Smooth muscle cell (in vitro differentiated cells): ENCODE data around the gene KAT6B. TPM values are rescaled to one million over a fixed set of nuclear protein-coding genes. Genes with fewer than 3 reads are reported as not detected.

ENCODE experiments used
- DNase-seq: peaks from one replicate; lab custom pipeline; 2025; ENCODE audit not compliant: unreplicated experiment; lab: John Stamatoyannopoulos, UW
- H2AFZ ChIP-seq: fragments of 200-600 bp; sonication (generic); 2 replicates; pipeline ENCODE4 v1.6.0; 2016; ENCODE audit warnings: antibody characterized with exemption, low read depth, mild to moderate bottlenecking
- H3F3A ChIP-seq: fragments of 200-600 bp; sonication (generic); 2 replicates; pipeline ENCODE4 v1.6.0; 2017; ENCODE audit warnings: antibody characterized with exemption, low read depth
- H3K27ac ChIP-seq: fragments of 200-600 bp; sonication (generic); 2 replicates; pipeline ENCODE4 v1.5.1; 2016; ENCODE audit warnings: low read depth, mild to moderate bottlenecking
- H3K27me3 ChIP-seq: fragments of 200-600 bp; sonication (generic); 2 replicates; pipeline ENCODE4 v1.6.1; 2016; ENCODE audit warnings: low read depth, mild to moderate bottlenecking
- H3K36me3 ChIP-seq: fragments of 200-600 bp; sonication (generic); 2 replicates; pipeline ENCODE4 v1.5.1; 2016; ENCODE audit warnings: low read depth
- H3K4me1 ChIP-seq: fragments of 200-600 bp; sonication (generic); 2 replicates; pipeline ENCODE4 v1.5.1; 2016; ENCODE audit warnings: low read depth
- H3K4me2 ChIP-seq: fragments of 200-600 bp; sonication (generic); 2 replicates; pipeline ENCODE4 v1.6.0; 2016; ENCODE audit warnings: mild to moderate bottlenecking
- H3K4me3 ChIP-seq: fragments of 200-600 bp; sonication (generic); 2 replicates; pipeline ENCODE4 v1.5.1; 2016; ENCODE audit warnings: mild to moderate bottlenecking
- H3K79me2 ChIP-seq: fragments of 200-600 bp; sonication (generic); 2 replicates; pipeline ENCODE4 v1.6.0; 2016; ENCODE audit warnings: low read depth, mild to moderate bottlenecking
- H3K9ac ChIP-seq: fragments of 200-600 bp; sonication (generic); 2 replicates; pipeline ENCODE4 v1.6.0; 2016; ENCODE audit warnings: low read depth
- H3K9me3 ChIP-seq: fragments of 200-600 bp; sonication (generic); replicated peaks from 2 replicates; pipeline ENCODE4 v1.5.1; 2016; ENCODE audit warnings: low read depth
- H4K20me1 ChIP-seq: fragments of 200-600 bp; sonication (generic); 2 replicates; pipeline ENCODE4 v1.6.0; 2016; ENCODE audit warnings: low read depth
- CTCF ChIP-seq: fragments of 200-600 bp; sonication (generic); IDR thresholded peaks from 2 replicates; pipeline ENCODE4 v1.5.1; 2017; ENCODE audit warnings: borderline replicate concordance, mild to moderate bottlenecking, antibody characterized with exemption; ENCODE audit not compliant: insufficient read depth, poor library complexity, severe bottlenecking
- WGBS: methylation state at CpG from one replicate; pipeline ENCODE4 v1.1.7; 2016; ENCODE audit warnings: low lambda C conversion rate; 5-methylcytosine and 5-hydroxymethylcytosine counted together
- polyA plus RNA-seq: library from polyadenylated mRNA; unstranded; fragments of >200 nt; fragmentation: Nextera tagmentation; extraction: Ambion mirVana; gene quantifications from 2 replicates; pipeline ENCODE4 v1.2.1, GENCODE V29; 2016
- total RNA-seq: library from RNA; depleted of rRNA; stranded (reverse); fragments of >200 nt; gene quantifications from 2 replicates; pipeline ENCODE4 v1.2.3, GENCODE V29; 2014

KAT6B gene
- total and polyA plus RNA-seq, 2 experiments from 2014 or later: 9.0 to 19.8 TPM

GRCh38 chr10:75007646-75008045, 181.2 kb downstream of the KAT6B start:
- no peaks in the 10 kb centered on the region for H3K4me1 ChIP-seq
- no peak overlapping the region for H3K4me2 ChIP-seq
- no peaks in the 10 kb centered on the region for H3K79me2 ChIP-seq
- H3K9me3 ChIP-seq: no peaks in the 10 kb centered on the region
- no peaks in the 10 kb centered on the region for H3K36me3 ChIP-seq
- H3K9ac ChIP-seq: no peak overlapping the region
- H3K27me3 ChIP-seq: no peaks in the 10 kb centered on the region
- TF ChIP-seq CTCF: no peak
- no peak for DNase-seq
- no peak overlapping the region for H2AFZ ChIP-seq
- H3K4me3 ChIP-seq: no peak overlapping the region
- no peaks in the 10 kb centered on the region for H4K20me1 ChIP-seq
- H3K27ac ChIP-seq: no peak overlapping the region
- peaks cover 3% of the 10 kb centered on the region for H3F3A ChIP-seq
- WGBS: 98% methylated on average over 2 of the region's 2 CpGs

DNA sequence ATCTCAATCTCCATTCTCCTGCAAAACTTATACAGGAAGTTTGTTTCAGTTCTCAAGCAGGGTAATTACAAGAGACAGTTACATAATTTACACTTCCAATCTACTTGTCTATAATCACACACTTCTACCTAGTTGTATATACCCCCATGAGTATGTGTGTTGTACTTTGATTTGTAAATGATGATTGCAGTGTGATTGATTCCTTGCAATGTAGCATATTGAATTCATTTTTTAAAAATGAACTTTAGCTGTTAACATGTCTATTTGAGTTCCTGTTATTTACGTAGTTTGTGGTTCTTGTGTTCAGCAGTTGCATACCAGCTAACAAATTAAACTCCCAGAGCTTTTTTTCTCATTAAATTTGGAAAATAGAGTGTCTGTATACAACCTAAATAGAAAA, 182.6 kb downstream of the KAT6B start:
- no peaks in the 10 kb centered on the region for H4K20me1 ChIP-seq
- H3K9me3 ChIP-seq: no peaks in the 10 kb centered on the region
- no peaks in the 10 kb centered on the region for H3K79me2 ChIP-seq
- H3F3A ChIP-seq: peaks cover 3% of the 10 kb centered on the region
- no peak overlapping the region for H2AFZ ChIP-seq
- no peak for DNase-seq
- no peak overlapping the region for H3K27ac ChIP-seq
- 97% methylated on average over 1 of the region's 1 CpG for WGBS
- H3K4me1 ChIP-seq: no peaks in the 10 kb centered on the region
- H3K9ac ChIP-seq: no peak overlapping the region
- H3K4me2 ChIP-seq: no peak overlapping the region
- H3K4me3 ChIP-seq: no peak overlapping the region
- no peaks in the 10 kb centered on the region for H3K36me3 ChIP-seq
- TF ChIP-seq CTCF: no peak
- no peaks in the 10 kb centered on the region for H3K27me3 ChIP-seq

DNA sequence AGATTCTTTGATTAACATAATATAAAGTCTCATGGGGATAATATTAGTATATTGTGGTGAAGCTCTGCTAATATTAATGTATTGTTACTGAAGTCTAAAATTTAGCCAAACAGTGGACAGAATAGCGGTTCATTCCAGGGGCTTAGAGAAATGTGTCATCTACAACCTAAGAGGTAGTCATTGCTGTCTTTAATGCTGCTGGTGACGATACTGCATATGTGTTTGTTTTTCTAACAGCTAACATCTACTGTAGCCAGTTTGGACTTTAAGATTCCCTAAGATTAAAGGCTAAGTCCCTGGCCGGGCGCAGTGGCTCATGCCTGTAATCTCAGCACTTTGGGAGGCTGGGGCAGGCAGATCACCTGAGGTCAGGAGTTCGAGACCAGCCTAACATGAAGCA, 183.0 kb downstream of the KAT6B start:
- Histone ChIP-seq H4K20me1 (no peaks in the 10 kb centered on the region), H3K79me2 (no peaks in the 10 kb centered on the region), H2AFZ (no peak overlapping the region), H3K27me3 (no peaks in the 10 kb centered on the region), H3K9me3 (no peaks in the 10 kb centered on the region), H3K27ac (no peak overlapping the region), H3K4me1 (no peaks in the 10 kb centered on the region), H3K4me2 (no peak overlapping the region), H3F3A (peaks cover 1% of the 10 kb centered on the region), H3K9ac (no peak overlapping the region), H3K36me3 (no peaks in the 10 kb centered on the region), H3K4me3 (no peak overlapping the region)
- no peak for DNase-seq
- 70% methylated on average over 5 of the region's 5 CpGs for WGBS
- no peak for TF ChIP-seq CTCF

- no peaks in the 10 kb centered on the region for H3K36me3 ChIP-seq
- no peak overlapping the region for H3K4me3 ChIP-seq
- no peak for TF ChIP-seq CTCF
- H3K4me1 ChIP-seq: no peaks in the 10 kb centered on the region
- no peak overlapping the region for H2AFZ ChIP-seq
- WGBS: 96% methylated on average over 1 of the region's 1 CpG
- H3K9me3 ChIP-seq: no peaks in the 10 kb centered on the region
- no peak overlapping the region for H3K4me2 ChIP-seq
- no peaks in the 10 kb centered on the region for H3K27me3 ChIP-seq
- no peak for DNase-seq
- no peaks in the 10 kb centered on the region for H3F3A ChIP-seq
- no peaks in the 10 kb centered on the region for H4K20me1 ChIP-seq
- no peak overlapping the region for H3K9ac ChIP-seq
- no peaks in the 10 kb centered on the region for H3K79me2 ChIP-seq
- no peak overlapping the region for H3K27ac ChIP-seq
These were observed 184.0 kb downstream of the KAT6B start for GRCh38 chr10:75010373-75010772.
